HUDEP-2 (cell line): ENCODE results near the gene IFNG-AS1.

Experiments used
- DNase-seq, 76 experiments: peaks; one replicate each; lab custom pipeline; 2025; ENCODE audit not compliant: unreplicated experiment in 76 of 76; lab: John Stamatoyannopoulos, UW

IFNG-AS1 gene

GRCh38 chr12:68034567-68034966 is 45.3 kb downstream of the IFNG-AS1 start:
- no peak for DNase-seq

GRCh38 chr12:68036642-68037041 is 47.4 kb downstream of the IFNG-AS1 start:
- DNase-seq, result no peak

- DNase-seq, result no peak
Observed at GRCh38 chr12:68037616-68038255, 48.5 kb downstream of the IFNG-AS1 start.

- DNase-seq, result no peak
Observed at GRCh38 chr12:68038650-68039049, 49.4 kb downstream of the IFNG-AS1 start.

- DNase-seq, result peak in 36 of 76 experiments; percentile 0 to 47 (median 14)
Observed at GRCh38 chr12:68040450-68041075, 51.3 kb downstream of the IFNG-AS1 start.

GRCh38 chr12:68042212-68042699 is 53.0 kb downstream of the IFNG-AS1 start:
- no peak for DNase-seq

GRCh38 chr12:68043435-68043834 is 54.2 kb downstream of the IFNG-AS1 start:
- no peak for DNase-seq

- DNase-seq, result no peak
Observed at GRCh38 chr12:68048648-68049297, 59.5 kb downstream of the IFNG-AS1 start.

GRCh38 chr12:68056300-68056699 is 67.1 kb downstream of the IFNG-AS1 start:
- DNase-seq, result no peak

- no peak for DNase-seq
Observed at GRCh38 chr12:68063900-68064590, 74.8 kb downstream of the IFNG-AS1 start.

- no peak for DNase-seq
Observed at GRCh38 chr12:68065163-68065562, 75.9 kb downstream of the IFNG-AS1 start.

- DNase-seq, result no peak
Observed at GRCh38 chr12:68065687-68066086, 76.4 kb downstream of the IFNG-AS1 start.

- DNase-seq, result peak in 1 of 76 experiments; percentile 6
Observed at GRCh38 chr12:68067762-68068376, 78.6 kb downstream of the IFNG-AS1 start.

- DNase-seq, result no peak
Observed at GRCh38 chr12:68069275-68069674, 80.0 kb downstream of the IFNG-AS1 start.
